ENCODE results near the gene P2RX6. TPM values are rescaled to one million over a fixed set of nuclear protein-coding genes. Genes with fewer than 3 reads are reported as not detected.

P2RX6 gene
- total RNA-seq, 1 donor from 2014 or later = 0.49 TPM

Small RNA genes within 50 kb of the gene (small RNA-seq; reads per million reads assigned to genes)
- gene MIR649 (ENCODE audit: low replicate concordance) = not detected

Other genes with a start within 250 kb of the P2RX6 start
- gene SERPIND1, start 241.1 kb upstream of the P2RX6 start, total RNA-seq = 8.6 TPM
- gene PI4KA, start 156.4 kb upstream of the P2RX6 start, total RNA-seq = 67.1 TPM
- 7.1 TPM for gene SNAP29, start 156.2 kb upstream of the P2RX6 start, total RNA-seq
- gene CRKL, start 97.8 kb upstream of the P2RX6 start, total RNA-seq = 44.5 TPM
- 2.5 TPM for gene AIFM3, start 47.9 kb upstream of the P2RX6 start, total RNA-seq
- 42.0 TPM for gene LZTR1, start 32.9 kb upstream of the P2RX6 start, total RNA-seq
- gene THAP7, start 13.0 kb upstream of the P2RX6 start, total RNA-seq = 17.5 TPM
- gene SLC7A4, start 17.4 kb downstream of the P2RX6 start, total RNA-seq = 1.5 TPM
- gene LRRC74B, start 30.8 kb downstream of the P2RX6 start, total RNA-seq = not detected